HUES64 (cell line): ENCODE measurements around the gene STEAP3.

Experiments used
- H3K27ac ChIP-seq: 2 replicates; pipeline ENCODE4 v1.7.0; 2013; ENCODE audit warnings: low read depth, low read length, inconsistent platforms
- H3K27me3 ChIP-seq: 2 replicates; pipeline ENCODE4 v1.6.1; 2013; ENCODE audit warnings: mild to moderate bottlenecking, low read length; ENCODE audit not compliant: insufficient read depth
- H3K36me3 ChIP-seq: 2 replicates; pipeline ENCODE4 v1.6.1; 2013; ENCODE audit warnings: mild to moderate bottlenecking, low read length; ENCODE audit not compliant: insufficient read depth
- H3K4me1 ChIP-seq: 2 replicates; pipeline ENCODE4 v1.6.1; 2013; ENCODE audit warnings: mild to moderate bottlenecking, low read length, moderate library complexity; ENCODE audit not compliant: insufficient read depth
- H3K4me3 ChIP-seq: 2 replicates; pipeline ENCODE4 v1.5.1; 2013; ENCODE audit warnings: mild to moderate bottlenecking, low read length, moderate library complexity
- H3K9ac ChIP-seq: 2 replicates; pipeline ENCODE4 v1.6.1; 2013; ENCODE audit warnings: mild to moderate bottlenecking, low read depth, low read length
- H3K9me3 ChIP-seq: 2 replicates; pipeline ENCODE4 v1.6.1; 2013; ENCODE audit warnings: low read depth, low read length; ENCODE audit not compliant: insufficient read depth
- WGBS: fragments of 150-250, 120-280 bp; methylation state at CpG from one replicate; pipeline ENCODE4 v1.1.7; 2013; ENCODE audit warnings: missing lambda C conversion rate; 5-methylcytosine and 5-hydroxymethylcytosine counted together

Gene STEAP3

DNA sequence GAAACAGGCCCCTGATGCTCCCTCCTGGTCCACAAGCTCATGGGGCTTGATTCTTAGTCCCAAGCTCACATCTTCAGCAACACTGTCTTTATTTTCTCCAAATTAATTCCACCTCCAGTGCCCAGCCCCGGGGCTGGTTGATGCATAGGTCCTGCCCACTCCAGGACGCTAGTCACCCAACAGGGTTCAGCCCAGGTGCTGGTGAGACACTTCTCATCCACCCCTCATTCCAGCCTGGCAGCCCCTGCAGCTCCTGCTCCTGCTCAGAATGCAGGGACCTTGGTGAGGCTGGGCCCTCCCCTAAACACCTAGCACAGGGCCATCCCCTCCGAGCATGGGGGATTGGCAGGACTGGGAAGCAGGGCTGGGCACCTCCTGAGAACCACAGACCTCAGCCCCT lies 25.7 kb downstream of the STEAP3 start:
- Histone ChIP-seq H3K9ac (no peak overlapping the region), H3K27me3 (no peaks in the 10 kb centered on the region), H3K4me3 (no peak overlapping the region), H3K36me3 (peaks cover 32% of the 10 kb centered on the region), H3K27ac (no peak overlapping the region), H3K4me1 (peaks cover 6% of the 10 kb centered on the region; the same call in 1 of the 2 replicates), H3K9me3 (no peaks in the 10 kb centered on the region)
- 91% methylated on average over 3 of the region's 3 CpGs for WGBS

GRCh38 chr2:119249855-119250717 lies 26.5 kb downstream of the STEAP3 start:
- Histone ChIP-seq H3K27me3 (no peaks in the 10 kb centered on the region), H3K9me3 (no peaks in the 10 kb centered on the region), H3K36me3 (peaks cover 32% of the 10 kb centered on the region), H3K9ac (no peak overlapping the region), H3K4me3 (no peak overlapping the region), H3K27ac (no peak overlapping the region), H3K4me1 (peaks cover 13% of the 10 kb centered on the region)
- WGBS = 87% methylated on average over 12 of the region's 12 CpGs

DNA sequence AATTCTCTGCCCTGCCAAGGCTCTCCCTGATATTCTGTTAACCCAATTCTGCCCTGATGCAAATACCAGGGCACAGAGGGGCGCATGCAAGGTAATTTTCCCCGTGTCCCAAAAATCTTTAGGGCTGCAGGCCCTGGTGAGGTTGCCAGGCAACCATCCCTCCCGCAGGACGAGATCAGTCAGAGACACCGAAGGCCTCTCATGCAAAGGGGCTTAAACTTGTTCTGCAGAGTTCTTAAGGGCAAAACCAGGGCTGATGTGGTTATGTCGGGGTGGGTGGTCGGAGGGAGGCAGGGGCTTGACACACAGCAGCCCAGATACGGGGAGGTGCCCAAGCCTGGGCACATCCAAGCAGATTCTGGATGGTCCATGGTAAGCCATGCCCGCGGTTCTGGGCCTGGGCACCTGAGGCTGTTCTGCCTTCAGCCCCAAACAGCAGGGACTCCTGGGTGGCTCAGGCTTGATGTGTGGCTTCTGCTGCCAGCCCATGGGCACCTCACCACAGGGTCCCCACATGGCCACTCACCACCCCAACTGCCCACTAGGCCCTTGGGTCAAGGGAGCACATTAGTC lies 27.2 kb downstream of the STEAP3 start:
- peaks cover 29% of the 10 kb centered on the region for H3K36me3 ChIP-seq
- H3K4me1 ChIP-seq = peaks cover 20% of the 10 kb centered on the region
- WGBS = 92% methylated on average over 10 of the region's 10 CpGs
- H3K4me3 ChIP-seq = no peak overlapping the region
- no peaks in the 10 kb centered on the region for H3K9me3 ChIP-seq
- no peak overlapping the region for H3K9ac ChIP-seq
- H3K27me3 ChIP-seq = no peaks in the 10 kb centered on the region
- no peak overlapping the region for H3K27ac ChIP-seq

DNA sequence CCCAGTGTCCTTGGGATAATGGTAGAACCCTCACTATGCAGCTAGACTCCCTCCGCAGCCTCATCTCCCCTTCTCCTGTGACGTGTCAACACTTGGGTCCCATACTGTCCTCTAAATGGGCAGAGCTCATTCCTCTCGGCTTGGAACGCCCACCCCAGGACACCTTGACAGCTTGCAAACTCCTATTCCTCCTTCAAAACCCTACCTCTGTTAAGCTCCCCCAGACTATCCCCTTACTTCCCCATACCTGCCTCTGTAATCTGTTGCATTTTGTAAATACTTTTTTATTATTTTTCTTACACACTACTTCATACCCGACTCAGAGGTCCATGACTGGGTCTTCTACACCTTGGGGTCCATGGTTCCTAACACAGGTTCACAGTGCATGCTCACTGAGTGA lies 28.0 kb downstream of the STEAP3 start:
- H3K9ac ChIP-seq = no peak overlapping the region
- WGBS = 94% methylated on average over 5 of the region's 5 CpGs
- no peak overlapping the region for H3K27ac ChIP-seq
- no peaks in the 10 kb centered on the region for H3K27me3 ChIP-seq
- peaks cover 28% of the 10 kb centered on the region for H3K4me1 ChIP-seq
- no peaks in the 10 kb centered on the region for H3K9me3 ChIP-seq
- no peak overlapping the region for H3K4me3 ChIP-seq
- H3K36me3 ChIP-seq = peaks cover 21% of the 10 kb centered on the region

DNA sequence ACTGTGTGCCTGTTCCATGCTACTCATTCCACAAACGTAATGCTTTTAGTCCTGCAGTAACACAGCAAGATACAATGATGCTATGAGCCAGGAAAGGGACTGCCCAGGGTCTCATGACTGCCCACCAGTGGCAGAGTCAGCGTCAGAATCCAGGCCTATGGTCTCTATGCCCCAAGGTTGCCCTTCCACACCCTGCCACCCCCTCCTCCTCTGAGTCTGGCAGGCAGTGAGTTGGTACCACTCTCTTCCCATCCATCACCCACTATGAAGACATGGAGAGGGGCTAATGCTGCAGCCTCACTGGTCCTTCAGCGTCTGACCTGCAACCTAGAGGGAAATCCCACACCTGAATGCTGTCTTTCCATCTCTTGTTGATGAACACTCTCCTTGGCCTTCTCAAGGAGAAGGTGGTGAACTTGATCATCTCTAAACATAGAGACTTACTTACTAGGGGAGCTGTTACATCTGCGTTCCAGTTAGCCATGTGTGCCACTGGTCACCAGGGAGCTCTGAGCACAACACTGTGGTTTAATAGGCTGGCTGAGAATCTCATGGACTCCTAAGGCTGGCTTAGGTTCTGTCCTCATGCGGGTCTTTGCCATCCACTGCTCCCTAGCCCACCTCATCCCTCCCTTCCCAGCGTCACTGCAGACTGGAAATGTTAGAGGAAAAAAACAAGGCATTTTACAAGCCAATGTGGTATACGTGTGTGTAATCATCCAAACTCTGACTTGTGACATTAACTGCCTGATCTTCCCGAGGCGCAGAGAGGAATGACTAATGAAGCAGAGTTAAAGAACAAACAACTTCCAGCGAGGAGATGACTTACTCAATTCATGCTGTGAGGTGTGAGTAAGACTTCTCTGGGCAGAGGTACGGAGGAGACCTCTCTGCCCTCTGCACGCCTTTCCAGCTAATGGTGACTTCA lies 28.8 kb downstream of the STEAP3 start:
- Histone ChIP-seq H3K9ac (no peak overlapping the region), H3K4me1 (peaks cover 34% of the 10 kb centered on the region), H3K27ac (no peak overlapping the region), H3K36me3 (peaks cover 21% of the 10 kb centered on the region), H3K27me3 (no peaks in the 10 kb centered on the region), H3K4me3 (no peak overlapping the region), H3K9me3 (no peaks in the 10 kb centered on the region)
- WGBS = 78% methylated on average over 12 of the region's 12 CpGs

GRCh38 chr2:119253114-119253702 lies 29.6 kb downstream of the STEAP3 start:
- H3K27ac ChIP-seq = no peak overlapping the region
- 92% methylated on average over 2 of the region's 2 CpGs for WGBS
- H3K9me3 ChIP-seq = no peaks in the 10 kb centered on the region
- H3K27me3 ChIP-seq = no peaks in the 10 kb centered on the region
- H3K9ac ChIP-seq = no peak overlapping the region
- peaks cover 21% of the 10 kb centered on the region for H3K36me3 ChIP-seq
- H3K4me3 ChIP-seq = no peak overlapping the region
- H3K4me1 ChIP-seq = peaks cover 35% of the 10 kb centered on the region

- Histone ChIP-seq H3K27me3 (no peaks in the 10 kb centered on the region), H3K4me3 (no peak overlapping the region)
- 91% methylated on average over 14 of the region's 14 CpGs for WGBS
Observed at GRCh38 chr2:119253760-119254600, 30.3 kb downstream of the STEAP3 start.

GRCh38 chr2:119254601-119255080 lies 31.0 kb downstream of the STEAP3 start:
- H3K9me3 ChIP-seq = no peaks in the 10 kb centered on the region
- no peak overlapping the region for H3K9ac ChIP-seq
- peaks cover 46% of the 10 kb centered on the region for H3K4me1 ChIP-seq
- H3K27me3 ChIP-seq = no peaks in the 10 kb centered on the region
- peak overlapping the region; percentile 95 for H3K27ac ChIP-seq
- 89% methylated on average over 10 of the region's 10 CpGs for WGBS
- H3K36me3 ChIP-seq = peaks cover 13% of the 10 kb centered on the region
- no peak overlapping the region for H3K4me3 ChIP-seq

More at GRCh38 chr2:119253760-119254600, 30.3 kb downstream of the STEAP3 start:
- Histone ChIP-seq H3K4me1 (peaks cover 40% of the 10 kb centered on the region), H3K27ac (0 out of 2 replicates have a peak overlapping the region, but pooled peaks have one; percentile 95), H3K9ac (no peak overlapping the region), H3K36me3 (peaks cover 19% of the 10 kb centered on the region), H3K9me3 (no peaks in the 10 kb centered on the region)

GRCh38 chr2:119255760-119256581 lies 32.3 kb downstream of the STEAP3 start:
- Histone ChIP-seq H3K27me3 (no peaks in the 10 kb centered on the region), H3K36me3 (peaks cover 4% of the 10 kb centered on the region; the same call in 1 of the 2 replicates), H3K4me3 (no peak overlapping the region), H3K9me3 (no peaks in the 10 kb centered on the region), H3K27ac (peak overlapping the region; percentile 95), H3K9ac (peak overlapping the region; percentile 42; the same call in 1 of the 2 replicates), H3K4me1 (peaks cover 48% of the 10 kb centered on the region)
- WGBS = 30% methylated on average over 11 of the region's 12 CpGs
